HG03442 (cell line): ENCODE results near the gene CCDC82.

Source experiments
- ATAC-seq: cut with Tn5 transposase; IDR thresholded peaks from one replicate; pipeline ENCODE4 v1.9.1; 2021; ENCODE audit warnings: mild to moderate bottlenecking, moderate library complexity; ENCODE audit not compliant: unreplicated experiment

The CCDC82 gene

GRCh38 chr11:96329855-96330510 is 59.7 kb downstream of the CCDC82 start:
- no peak for ATAC-seq

DNA sequence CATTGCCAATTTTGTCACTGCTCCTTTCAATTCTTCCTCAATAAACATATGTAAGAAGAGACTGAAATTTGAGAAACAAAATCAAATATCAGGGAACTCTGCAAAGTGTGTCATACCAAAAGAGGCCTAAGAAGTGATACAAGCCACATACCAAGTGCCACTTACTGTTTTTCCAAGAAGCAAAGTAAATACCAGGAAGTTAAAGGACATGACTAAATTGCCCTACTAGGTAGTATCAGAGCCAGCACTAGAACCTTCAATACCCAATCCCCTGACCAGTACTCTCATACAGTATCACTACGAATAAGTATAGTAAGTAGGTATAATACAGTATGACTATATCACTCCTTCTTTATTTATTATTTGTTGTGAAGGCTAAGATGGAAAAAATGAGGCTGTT is 60.3 kb downstream of the CCDC82 start:
- no peak for ATAC-seq

DNA sequence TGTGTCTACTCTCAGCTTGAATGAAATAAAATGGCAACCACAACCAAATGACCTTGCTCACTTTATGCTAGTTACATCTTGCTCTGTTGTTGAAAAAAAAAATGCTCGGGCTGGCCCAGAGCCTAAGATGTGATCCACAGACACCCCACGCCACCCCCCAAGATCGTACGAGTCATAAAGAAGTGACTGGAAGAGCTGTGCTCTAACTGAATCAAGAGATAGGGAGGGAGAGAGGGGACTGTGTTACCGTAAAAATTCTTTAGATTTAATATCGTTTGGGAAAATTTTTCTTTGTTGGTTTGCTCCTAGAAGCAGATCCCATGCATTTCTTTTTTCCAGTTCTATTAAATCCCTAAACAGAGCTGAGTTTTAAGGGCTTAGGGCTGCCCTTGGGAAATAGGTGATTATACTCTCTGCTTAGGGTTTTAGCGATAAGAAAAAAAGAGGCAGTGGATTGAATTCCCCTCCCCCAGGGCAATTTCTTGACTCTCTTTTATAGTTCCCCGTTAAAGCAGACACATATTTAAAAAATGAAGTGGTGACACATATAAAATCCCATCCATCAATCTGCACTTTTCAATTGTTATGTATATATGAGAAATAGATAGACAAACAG is 61.2 kb downstream of the CCDC82 start:
- ATAC-seq, result no peak

GRCh38 chr11:96326959-96327358 is 62.8 kb downstream of the CCDC82 start:
- no peak for ATAC-seq

DNA sequence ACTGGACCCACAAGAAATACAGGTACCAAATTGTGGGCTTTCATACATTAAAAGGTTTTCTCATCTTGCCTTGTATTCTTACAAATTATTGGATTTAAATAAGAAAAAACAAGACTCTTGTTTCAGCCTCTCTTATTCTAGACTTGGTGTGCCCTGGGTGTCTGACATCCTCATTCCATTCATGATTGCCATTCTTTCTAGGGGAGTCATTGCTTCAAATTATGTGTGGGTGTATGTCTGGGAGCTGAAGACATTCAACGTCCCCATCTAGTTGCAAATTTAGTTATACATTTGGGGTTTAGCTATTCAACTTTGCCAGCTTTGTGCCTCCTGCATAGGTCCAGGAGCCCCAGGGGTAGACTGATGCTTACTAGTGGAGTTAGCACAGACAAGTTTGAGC is 64.8 kb downstream of the CCDC82 start:
- no peak for ATAC-seq

GRCh38 chr11:96323642-96323985 is 66.1 kb downstream of the CCDC82 start:
- no peak for ATAC-seq

- no peak for ATAC-seq
Observed at GRCh38 chr11:96322775-96323641, 66.7 kb downstream of the CCDC82 start.

DNA sequence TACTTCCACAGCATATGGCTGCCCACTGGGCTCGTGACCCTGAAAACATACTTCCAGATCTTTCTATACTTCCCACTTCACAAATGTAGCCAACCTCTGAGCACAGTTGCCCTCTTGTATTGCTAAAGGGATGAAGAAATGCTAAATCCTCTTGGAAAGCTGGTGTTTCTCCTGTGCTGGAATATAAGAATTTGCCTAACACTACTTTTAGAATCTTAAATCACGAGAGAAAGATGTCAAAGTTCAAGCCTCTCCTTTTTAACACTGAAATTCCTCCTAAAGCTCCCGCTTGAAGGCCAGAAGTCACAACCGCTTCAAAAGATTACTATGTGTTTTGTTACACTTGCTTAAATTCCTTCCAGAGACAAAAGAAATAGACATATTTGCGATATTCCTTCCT is 68.6 kb downstream of the CCDC82 start:
- ATAC-seq, result no peak

DNA sequence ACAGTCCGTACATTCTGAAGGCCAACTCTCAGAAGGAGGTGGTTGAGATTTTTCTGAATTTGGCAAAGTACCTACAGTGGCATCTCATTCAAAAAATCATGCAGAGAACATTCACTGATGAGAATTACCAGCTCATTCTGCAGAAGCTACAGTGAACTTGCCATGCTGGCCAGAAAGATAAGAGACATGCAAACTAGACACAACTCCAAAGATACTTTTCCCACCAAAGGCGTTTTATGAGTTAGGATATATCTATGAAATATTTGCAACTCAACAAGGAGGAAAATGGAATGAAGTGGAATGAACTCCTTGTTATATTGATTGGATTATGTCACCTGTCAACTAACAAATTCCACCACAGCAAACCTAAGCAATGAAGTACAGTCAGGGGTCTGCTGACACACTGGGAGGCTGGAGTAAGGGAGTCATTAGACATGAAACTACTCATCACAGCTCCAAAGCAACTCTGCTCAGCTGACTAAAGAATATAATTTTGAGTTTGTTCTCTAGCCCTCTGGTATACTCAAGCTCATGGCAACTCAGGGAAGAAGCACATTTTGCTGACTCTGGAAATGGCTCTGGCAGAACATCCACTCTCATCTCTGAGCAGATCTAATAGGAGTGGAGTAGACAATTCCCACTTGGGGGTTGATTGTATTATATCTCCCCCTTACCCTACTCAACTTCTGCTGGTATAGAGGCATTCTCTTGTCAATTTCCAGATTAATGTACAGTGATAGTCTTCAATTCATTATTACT is 69.6 kb downstream of the CCDC82 start:
- no peak for ATAC-seq

DNA sequence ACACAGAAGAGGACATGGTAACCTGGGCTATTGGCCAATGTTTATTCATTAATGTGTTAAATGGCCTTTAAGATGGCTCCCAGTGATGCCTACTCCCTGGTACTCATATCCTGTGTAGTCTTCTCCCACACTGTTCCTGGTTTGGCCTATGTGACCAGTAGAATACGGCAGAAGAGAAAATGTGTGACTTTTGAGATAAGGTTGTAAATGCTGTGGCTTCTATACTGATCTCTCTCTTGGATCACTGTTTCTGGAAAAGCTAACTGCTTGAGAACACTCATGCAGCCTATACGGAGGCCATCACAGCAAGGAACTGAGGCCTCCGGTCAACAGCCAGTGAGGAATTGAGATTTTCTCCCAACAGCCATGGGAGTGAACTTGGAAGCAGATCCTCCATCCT is 70.9 kb downstream of the CCDC82 start:
- no peak for ATAC-seq

GRCh38 chr11:96318399-96318798 is 71.3 kb downstream of the CCDC82 start:
- ATAC-seq, result no peak

DNA sequence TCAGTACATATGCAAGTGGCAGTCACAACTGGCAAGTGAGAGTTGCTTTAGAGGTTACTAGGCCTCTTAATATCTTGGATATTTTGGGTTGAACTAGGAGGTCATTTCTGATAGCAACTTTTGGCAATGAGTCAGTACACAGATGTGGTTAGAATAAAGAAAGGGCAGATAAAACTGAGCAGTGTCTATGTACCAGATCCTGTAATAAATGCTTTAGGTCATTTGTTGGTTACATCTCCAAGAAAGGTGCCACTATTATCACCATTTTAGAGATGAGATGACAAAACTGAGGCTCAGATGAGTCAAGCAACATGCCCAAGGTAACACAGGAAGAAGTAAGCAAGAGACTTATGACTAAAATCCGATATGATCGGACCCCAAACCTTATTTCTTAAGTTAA is 71.7 kb downstream of the CCDC82 start:
- ATAC-seq, result no peak

DNA sequence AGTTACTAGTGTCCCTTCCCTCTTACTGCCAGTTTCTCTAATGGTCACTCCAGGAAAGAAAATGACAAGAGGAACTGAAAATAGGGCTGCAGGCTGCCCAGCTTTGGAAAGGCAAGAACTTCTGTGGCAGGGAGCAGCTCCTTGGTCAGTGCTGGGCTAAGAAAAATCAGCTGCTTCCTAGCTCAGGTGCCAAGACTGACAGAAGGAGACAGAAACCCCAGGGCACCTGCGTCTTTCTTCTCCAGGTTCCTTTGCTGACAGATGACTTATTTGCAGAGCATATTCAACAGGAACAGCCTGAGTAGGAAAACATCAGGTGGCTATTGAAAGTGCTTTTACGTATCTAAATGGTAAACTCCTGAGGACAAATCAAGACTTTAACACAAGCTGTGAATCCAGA is 72.1 kb downstream of the CCDC82 start:
- ATAC-seq, result no peak

DNA sequence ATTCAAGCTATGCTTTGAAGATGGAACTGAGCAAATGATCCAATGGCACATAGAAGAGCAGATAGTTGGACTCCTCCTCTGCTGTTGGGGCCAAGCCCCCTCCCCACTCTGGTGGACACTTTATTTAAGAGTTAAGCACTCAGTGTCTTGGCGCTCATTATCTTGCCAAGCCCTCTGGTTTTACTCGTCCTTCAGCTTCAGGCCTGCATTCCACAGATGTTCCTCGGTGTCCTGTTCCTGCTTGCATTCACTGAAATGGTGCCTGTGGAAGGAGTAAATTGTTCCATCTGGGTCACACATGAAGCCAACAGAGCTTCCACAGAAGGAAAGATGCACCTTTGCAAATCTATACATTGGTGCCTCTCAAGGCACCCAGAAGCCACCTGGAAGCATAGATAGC is 72.8 kb downstream of the CCDC82 start:
- no peak for ATAC-seq

DNA sequence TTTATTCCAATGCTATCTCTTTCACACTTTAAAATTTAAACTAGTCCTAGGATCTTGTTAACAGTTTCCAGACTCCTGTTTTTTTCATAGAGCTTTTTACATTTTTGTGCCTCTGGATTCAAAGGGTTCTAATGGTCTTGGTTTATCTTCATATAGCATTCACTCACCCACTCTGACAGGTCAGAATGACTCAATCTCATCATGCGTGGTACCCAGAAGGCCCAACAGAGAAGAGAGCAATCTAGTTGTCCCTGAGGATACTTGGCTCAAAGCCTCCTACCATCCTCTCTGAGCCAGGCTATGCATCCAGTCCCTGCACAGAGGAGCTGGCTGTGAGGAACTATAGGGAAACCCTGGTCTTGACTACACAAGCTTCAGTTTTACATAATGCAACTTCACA is 74.2 kb downstream of the CCDC82 start:
- no peak for ATAC-seq

DNA sequence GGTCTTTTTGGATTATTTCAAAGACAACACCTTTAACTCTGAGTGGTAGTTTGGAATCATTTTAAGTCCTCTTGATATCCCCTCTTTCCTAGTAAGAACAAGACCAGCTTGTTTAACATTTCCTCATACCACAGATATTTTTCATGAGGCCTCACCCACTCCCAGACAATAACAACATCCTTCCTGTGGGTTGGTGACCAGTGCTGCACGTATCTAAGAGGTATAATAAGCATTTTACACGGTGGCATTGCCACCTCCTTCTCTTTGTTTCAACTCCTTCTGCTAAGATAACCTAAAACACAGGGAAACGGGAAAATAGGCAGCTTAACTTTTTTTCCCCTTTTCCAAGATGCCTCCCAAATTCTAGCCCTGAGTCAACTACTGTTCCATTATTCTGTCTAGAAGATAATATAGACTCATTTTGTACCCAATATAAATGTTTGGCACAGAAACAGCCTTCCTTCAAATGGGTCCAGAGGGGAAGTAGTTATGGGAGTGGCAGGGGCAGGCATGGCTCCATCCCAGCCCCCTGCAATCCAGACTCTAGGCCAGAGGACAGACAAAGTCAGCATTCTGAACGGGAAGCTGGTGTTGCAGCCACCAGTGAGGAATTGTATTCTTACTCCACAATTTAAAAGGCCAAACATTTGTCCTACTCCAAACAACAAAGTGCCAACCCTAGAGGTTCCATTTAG is 75.2 kb downstream of the CCDC82 start:
- no peak for ATAC-seq

- no peak for ATAC-seq
Observed at GRCh38 chr11:96313163-96313562, 76.5 kb downstream of the CCDC82 start.

GRCh38 chr11:96311120-96311568 is 78.6 kb downstream of the CCDC82 start:
- no peak for ATAC-seq

GRCh38 chr11:96310236-96310635 is 79.5 kb downstream of the CCDC82 start:
- no peak for ATAC-seq

DNA sequence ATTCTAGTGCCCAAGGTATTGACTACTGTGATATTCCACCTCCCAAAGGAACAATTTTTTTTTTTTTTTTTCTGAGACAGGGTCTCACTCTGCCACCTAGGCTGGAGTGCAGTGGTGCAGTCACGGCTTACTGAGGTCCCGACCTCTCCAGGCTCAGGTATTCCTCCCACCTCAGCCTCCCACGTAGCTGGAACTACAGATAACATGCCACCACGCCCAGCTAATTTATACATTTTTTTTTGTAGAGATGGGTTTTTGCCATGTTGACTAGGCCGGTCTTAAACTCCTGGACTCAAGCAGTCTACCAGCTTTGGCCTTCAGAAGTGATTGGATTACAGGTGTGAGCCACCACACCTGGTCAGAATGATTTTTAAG is 80.1 kb downstream of the CCDC82 start:
- ATAC-seq, result no peak
